Neutrophil (primary cell): ENCODE measurements around the gene SETBP1.

Experiments used
- H3K27ac ChIP-seq: fragments of 200-600 bp; sonication (generic); 2 replicates; pipeline ENCODE4 v1.5.1; 2016; ENCODE audit warnings: mild to moderate bottlenecking, moderate library complexity
- H3K27me3 ChIP-seq: fragments of 200-600 bp; sonication (generic); 2 replicates; pipeline ENCODE4 v1.6.0; 2016; ENCODE audit warnings: mild to moderate bottlenecking
- H3K36me3 ChIP-seq: fragments of 200-600 bp; sonication (generic); 2 replicates; pipeline ENCODE4 v1.5.1; 2017
- H3K4me1 ChIP-seq, 2 experiments: fragments of 200-600 bp in 1 of 2; sonication (generic) in 1 of 2; 1 replicate in 1 of 2; 2 replicates in 1 of 2; pipeline versions ENCODE4 v1.5.1 to v1.6.1; 2013 to 2016; ENCODE audit warnings: low read depth in 1 of 2, low read length in 1 of 2, mild to moderate bottlenecking in 1 of 2, moderate library complexity in 1 of 2; ENCODE audit not compliant: control insufficient read depth in 1 of 2, insufficient read depth in 1 of 2
- H3K4me3 ChIP-seq, 2 experiments: fragments of 200-600 bp in 1 of 2; sonication (generic) in 1 of 2; 1 replicate in 1 of 2; 2 replicates in 1 of 2; pipeline ENCODE4 v1.5.1; 2013 to 2016; ENCODE audit warnings: low read depth in 1 of 2, low read length in 1 of 2, mild to moderate bottlenecking in 1 of 2, moderate library complexity in 1 of 2
- H3K9me3 ChIP-seq: fragments of 200-600 bp; sonication (generic); 2 replicates; pipeline ENCODE4 v1.5.1; 2016
- TF ChIP-seq, protein P1 (sequence below): fragments of 200-600 bp; sonication (generic); IDR thresholded peaks from 2 replicates; pipeline ENCODE4 v1.5.1; 2016; ENCODE audit warnings: antibody characterized with exemption

Gene SETBP1

DNA sequence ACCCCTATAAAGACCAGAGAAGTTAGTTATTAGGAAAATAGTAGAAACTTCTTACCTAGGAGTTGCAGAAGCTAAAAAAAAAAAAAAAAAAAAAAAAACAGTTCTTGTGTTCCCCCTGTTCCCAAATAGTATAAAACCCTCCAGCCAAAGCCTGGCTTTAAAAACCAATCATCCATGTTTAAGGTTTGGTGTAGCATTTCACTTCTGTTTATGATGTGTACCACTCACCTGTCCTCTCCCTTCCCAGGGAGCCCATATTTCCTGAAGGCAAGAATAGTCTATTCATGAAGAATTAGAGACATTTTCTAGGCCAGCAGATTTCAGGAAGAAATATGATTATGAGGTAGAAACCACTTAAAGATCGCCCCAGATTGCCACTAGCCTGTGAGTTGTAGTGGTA, 273.6 kb downstream of the SETBP1 start:
- no peaks in the 10 kb centered on the region for H3K27me3 ChIP-seq

GRCh38 chr18:44955825-44956224, 275.1 kb downstream of the SETBP1 start:
- TF ChIP-seq, protein P1, sequence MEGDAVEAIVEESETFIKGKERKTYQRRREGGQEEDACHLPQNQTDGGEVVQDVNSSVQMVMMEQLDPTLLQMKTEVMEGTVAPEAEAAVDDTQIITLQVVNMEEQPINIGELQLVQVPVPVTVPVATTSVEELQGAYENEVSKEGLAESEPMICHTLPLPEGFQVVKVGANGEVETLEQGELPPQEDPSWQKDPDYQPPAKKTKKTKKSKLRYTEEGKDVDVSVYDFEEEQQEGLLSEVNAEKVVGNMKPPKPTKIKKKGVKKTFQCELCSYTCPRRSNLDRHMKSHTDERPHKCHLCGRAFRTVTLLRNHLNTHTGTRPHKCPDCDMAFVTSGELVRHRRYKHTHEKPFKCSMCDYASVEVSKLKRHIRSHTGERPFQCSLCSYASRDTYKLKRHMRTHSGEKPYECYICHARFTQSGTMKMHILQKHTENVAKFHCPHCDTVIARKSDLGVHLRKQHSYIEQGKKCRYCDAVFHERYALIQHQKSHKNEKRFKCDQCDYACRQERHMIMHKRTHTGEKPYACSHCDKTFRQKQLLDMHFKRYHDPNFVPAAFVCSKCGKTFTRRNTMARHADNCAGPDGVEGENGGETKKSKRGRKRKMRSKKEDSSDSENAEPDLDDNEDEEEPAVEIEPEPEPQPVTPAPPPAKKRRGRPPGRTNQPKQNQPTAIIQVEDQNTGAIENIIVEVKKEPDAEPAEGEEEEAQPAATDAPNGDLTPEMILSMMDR, result no peak
- H3K27ac ChIP-seq, result no peak overlapping the region
- no peak overlapping the region for H3K4me3 ChIP-seq
- H3K9me3 ChIP-seq, result no peaks in the 10 kb centered on the region
- H3K4me1 ChIP-seq, result peaks cover 30 to 39% of the 10 kb centered on the region in 2 experiments
- no peaks in the 10 kb centered on the region for H3K27me3 ChIP-seq
- no peaks in the 10 kb centered on the region for H3K36me3 ChIP-seq

More for the DNA sequence above, 273.6 kb downstream of the SETBP1 start:
- no peaks in the 10 kb centered on the region for H3K9me3 ChIP-seq
- peaks cover 7% of the 10 kb centered on the region for H3K36me3 ChIP-seq
- H3K4me1 ChIP-seq, result peaks cover 16 to 24% of the 10 kb centered on the region in 2 experiments
- no peak overlapping the region for H3K27ac ChIP-seq
- TF ChIP-seq, protein P1, result no peak
- no peak overlapping the region for H3K4me3 ChIP-seq

- peaks cover 32 to 42% of the 10 kb centered on the region in 2 experiments for H3K4me1 ChIP-seq
- no peaks in the 10 kb centered on the region for H3K9me3 ChIP-seq
- H3K27me3 ChIP-seq, result no peaks in the 10 kb centered on the region
- H3K36me3 ChIP-seq, result no peaks in the 10 kb centered on the region
- no peak overlapping the region for H3K27ac ChIP-seq
- no peak overlapping the region for H3K4me3 ChIP-seq
- TF ChIP-seq, protein P1, result no peak
These were observed 276.3 kb downstream of the SETBP1 start for GRCh38 chr18:44957025-44957424.

DNA sequence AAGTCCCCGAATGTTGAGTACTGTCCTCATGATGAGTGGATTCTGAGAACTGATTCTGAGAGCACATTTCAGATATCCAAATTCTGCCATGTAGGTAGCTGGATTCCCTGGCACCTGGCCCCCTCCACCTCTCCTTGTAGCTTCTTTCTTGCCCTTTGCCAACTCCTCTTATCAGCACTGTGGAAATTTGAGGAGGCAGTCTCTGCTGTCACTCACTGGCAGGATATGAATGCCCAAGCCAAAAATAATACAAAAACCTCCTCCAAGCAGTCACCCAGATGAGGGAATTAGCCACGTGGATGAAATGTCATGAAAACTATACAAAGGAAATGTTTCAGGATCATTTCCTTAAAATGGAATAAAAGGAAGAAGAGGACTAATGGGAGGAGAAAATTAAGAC, 276.8 kb downstream of the SETBP1 start:
- Histone ChIP-seq H3K27ac (no peak overlapping the region), H3K27me3 (no peaks in the 10 kb centered on the region), H3K36me3 (no peaks in the 10 kb centered on the region), H3K9me3 (no peaks in the 10 kb centered on the region), H3K4me1 (peaks cover 32 to 42% of the 10 kb centered on the region in 2 experiments), H3K4me3 (no peak overlapping the region)
- TF ChIP-seq, protein P1, result no peak

DNA sequence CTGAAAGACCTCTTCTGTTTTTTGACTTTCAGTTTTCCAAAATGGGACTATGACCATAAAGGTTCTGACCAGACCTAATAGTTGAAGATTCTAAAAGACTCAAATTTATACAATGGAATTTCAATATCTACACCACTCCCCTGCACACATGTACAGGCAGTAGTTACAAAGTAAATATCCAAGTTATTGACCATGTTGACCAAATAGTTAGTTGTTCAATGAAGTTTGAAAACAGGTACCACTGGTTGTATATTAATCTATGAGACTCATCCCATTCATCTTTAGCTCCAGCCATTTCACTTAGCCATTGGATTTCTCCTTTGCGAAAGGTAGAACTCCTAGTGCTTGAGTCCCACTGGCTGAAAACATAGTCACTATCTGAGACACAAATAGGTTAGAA, 277.4 kb downstream of the SETBP1 start:
- no peaks in the 10 kb centered on the region for H3K27me3 ChIP-seq
- H3K4me3 ChIP-seq, result no peak overlapping the region
- TF ChIP-seq, protein P1, result no peak
- no peak overlapping the region for H3K27ac ChIP-seq
- no peaks in the 10 kb centered on the region for H3K36me3 ChIP-seq
- no peaks in the 10 kb centered on the region for H3K9me3 ChIP-seq
- peaks cover 32 to 42% of the 10 kb centered on the region in 2 experiments for H3K4me1 ChIP-seq

DNA sequence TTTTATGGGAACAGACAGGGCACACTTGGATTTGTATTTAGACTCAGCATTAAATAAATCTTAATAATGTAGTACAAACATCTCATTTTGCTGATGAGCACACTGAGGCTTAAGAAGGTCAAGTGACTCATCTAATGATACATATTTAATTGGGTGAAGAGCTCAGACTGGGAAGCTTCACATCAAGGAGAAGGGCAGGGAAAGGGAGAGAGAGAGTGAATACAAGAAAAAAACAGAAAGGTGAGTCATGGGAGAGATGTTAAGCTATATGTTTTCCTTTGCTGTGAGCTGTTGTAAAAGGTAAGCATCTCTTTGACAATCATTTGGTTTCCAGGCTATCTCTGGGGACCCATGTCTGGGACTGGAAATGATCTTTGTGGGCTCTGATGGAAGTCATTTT, 277.8 kb downstream of the SETBP1 start:
- Histone ChIP-seq H3K27me3 (no peaks in the 10 kb centered on the region), H3K4me1 (peaks cover 32 to 42% of the 10 kb centered on the region in 2 experiments), H3K4me3 (no peak overlapping the region), H3K9me3 (no peaks in the 10 kb centered on the region), H3K36me3 (no peaks in the 10 kb centered on the region), H3K27ac (no peak overlapping the region)
- TF ChIP-seq, protein P1, result no peak
